ENCODE results near the gene CLDN4. TPM values are rescaled to one million over a fixed set of nuclear protein-coding genes. Genes with fewer than 3 reads are reported as not detected.
A peak's percentile ranks its signal among the peaks of the same experiment; 100 is the strongest.

The CLDN4 gene
- total and polyA plus RNA-seq, 9 of the 15 experiments (the other 6 are each of a cell fraction or from before 2014, with no cell fraction given) = 0.05 to 0.60 (median 0.06) TPM; not detected in 3

DNA sequence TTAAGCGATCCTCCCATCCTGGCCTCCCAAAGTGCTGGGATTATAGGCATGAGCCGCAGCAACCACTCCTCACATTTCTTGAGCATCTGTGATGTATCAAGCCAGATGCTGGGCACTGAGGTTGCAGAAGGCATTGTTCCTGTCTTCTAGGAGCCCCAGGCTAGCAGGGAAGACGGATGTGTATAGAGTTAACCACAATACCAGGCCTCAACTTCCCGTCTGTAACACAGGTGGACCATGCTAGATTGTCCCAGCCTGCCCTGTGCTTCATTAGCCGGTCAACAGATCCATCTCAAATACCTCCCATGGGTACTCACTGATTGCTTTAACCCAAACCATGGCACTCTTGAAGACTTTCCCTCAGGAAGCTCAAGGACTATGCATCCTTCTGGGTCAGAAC lies 1.8 kb upstream of the CLDN4 start:
- intact Hi-C loops (cut with micrococcal nuclease) (no loop called here), in situ Hi-C loops (cut with MboI) (no loop called here)
- DNase-seq (ENCODE audit: extremely low read depth in 1 of 4, low spot score in 3 of 4) = no peak
- Histone ChIP-seq H3K9me3 (replicated peaks; ENCODE audit: control insufficient read depth, insufficient read depth, low read depth, low read length) (no peaks in the 10 kb centered on the region), H3K27ac (ENCODE audit: extremely low read depth, low read depth, low read length) (no peak overlapping the region), H2AFZ (ENCODE audit: low read depth, low read length) (no peak overlapping the region), H3K79me2 (ENCODE audit: control insufficient read depth, insufficient read depth, low read length) (no peaks in the 10 kb centered on the region), H3K4me1 (replicated peaks in 1 of 2; ENCODE audit: control insufficient read depth in 2 of 2, insufficient read depth in 2 of 2, low read length in 2 of 2) (peaks cover 23 to 48% of the 10 kb centered on the region in 2 experiments), H3K9ac (ENCODE audit: insufficient read depth in 1 of 2, low read depth in 2 of 2, low read length in 2 of 2) (no peak overlapping the region), H3K36me3 (ENCODE audit: control insufficient read depth, insufficient read depth, low read length) (no peaks in the 10 kb centered on the region), H3K27me3 (ENCODE audit: control insufficient read depth in 2 of 2, insufficient read depth in 2 of 2, low read length in 2 of 2) (no peaks in the 10 kb centered on the region), H3K4me3 (no peak overlapping the region), H4K20me1 (replicated peaks; ENCODE audit: control insufficient read depth, insufficient read depth, low read length) (no peaks in the 10 kb centered on the region), H3K9me1 (ENCODE audit: control insufficient read depth, insufficient read depth, low read length) (no peaks in the 10 kb centered on the region), H3K4me2 (ENCODE audit: insufficient read depth, low read length) (no peak overlapping the region)
- CTCF ChIA-PET (ENCODE audit: low intra/inter-chr PET ratio) = no interaction called here
- no peak for ATAC-seq
- WGBS (ENCODE audit: insufficient coverage, low coverage, missing lambda C conversion rate) = 70% methylated on average over 5 of the region's 5 CpGs
- no peak for FAIRE-seq
- no TSS peak for BruUV-seq (replicated peaks)
- POLR2A ChIA-PET = interaction anchor here (0.7 to 1.2 kb wide), 3 partner anchors 12 to 28 kb away, joined by 3 to 5 read pairs (median 4); no protein-coding TSS in a partner anchor
- TF ChIP-seq, protein P1, sequence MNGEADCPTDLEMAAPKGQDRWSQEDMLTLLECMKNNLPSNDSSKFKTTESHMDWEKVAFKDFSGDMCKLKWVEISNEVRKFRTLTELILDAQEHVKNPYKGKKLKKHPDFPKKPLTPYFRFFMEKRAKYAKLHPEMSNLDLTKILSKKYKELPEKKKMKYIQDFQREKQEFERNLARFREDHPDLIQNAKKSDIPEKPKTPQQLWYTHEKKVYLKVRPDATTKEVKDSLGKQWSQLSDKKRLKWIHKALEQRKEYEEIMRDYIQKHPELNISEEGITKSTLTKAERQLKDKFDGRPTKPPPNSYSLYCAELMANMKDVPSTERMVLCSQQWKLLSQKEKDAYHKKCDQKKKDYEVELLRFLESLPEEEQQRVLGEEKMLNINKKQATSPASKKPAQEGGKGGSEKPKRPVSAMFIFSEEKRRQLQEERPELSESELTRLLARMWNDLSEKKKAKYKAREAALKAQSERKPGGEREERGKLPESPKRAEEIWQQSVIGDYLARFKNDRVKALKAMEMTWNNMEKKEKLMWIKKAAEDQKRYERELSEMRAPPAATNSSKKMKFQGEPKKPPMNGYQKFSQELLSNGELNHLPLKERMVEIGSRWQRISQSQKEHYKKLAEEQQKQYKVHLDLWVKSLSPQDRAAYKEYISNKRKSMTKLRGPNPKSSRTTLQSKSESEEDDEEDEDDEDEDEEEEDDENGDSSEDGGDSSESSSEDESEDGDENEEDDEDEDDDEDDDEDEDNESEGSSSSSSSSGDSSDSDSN (IDR thresholded peaks at IDR 0.05; ENCODE audit: borderline replicate concordance in 1 of 2, low read depth in 2 of 2, low read length in 2 of 2) = no peak
- TF ChIP-seq CBFA2T3 (IDR thresholded peaks at IDR 0.05) (no peak), ZNF583 (CRISPR knock-in tag; IDR thresholded peaks at IDR 0.05) (0 out of 2 replicates have a peak, but pooled peaks have one; percentile 22), NR4A1 (CRISPR knock-in tag; IDR thresholded peaks at IDR 0.05) (0 out of 2 replicates have a peak, but pooled peaks have one; percentile 15), NR4A1 (tag; IDR thresholded peaks at IDR 0.05) (no peak)
- TF ChIP-seq, protein P2, sequence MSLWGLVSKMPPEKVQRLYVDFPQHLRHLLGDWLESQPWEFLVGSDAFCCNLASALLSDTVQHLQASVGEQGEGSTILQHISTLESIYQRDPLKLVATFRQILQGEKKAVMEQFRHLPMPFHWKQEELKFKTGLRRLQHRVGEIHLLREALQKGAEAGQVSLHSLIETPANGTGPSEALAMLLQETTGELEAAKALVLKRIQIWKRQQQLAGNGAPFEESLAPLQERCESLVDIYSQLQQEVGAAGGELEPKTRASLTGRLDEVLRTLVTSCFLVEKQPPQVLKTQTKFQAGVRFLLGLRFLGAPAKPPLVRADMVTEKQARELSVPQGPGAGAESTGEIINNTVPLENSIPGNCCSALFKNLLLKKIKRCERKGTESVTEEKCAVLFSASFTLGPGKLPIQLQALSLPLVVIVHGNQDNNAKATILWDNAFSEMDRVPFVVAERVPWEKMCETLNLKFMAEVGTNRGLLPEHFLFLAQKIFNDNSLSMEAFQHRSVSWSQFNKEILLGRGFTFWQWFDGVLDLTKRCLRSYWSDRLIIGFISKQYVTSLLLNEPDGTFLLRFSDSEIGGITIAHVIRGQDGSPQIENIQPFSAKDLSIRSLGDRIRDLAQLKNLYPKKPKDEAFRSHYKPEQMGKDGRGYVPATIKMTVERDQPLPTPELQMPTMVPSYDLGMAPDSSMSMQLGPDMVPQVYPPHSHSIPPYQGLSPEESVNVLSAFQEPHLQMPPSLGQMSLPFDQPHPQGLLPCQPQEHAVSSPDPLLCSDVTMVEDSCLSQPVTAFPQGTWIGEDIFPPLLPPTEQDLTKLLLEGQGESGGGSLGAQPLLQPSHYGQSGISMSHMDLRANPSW (CRISPR knock-in tag; IDR thresholded peaks at IDR 0.05) = no peak

Measured in K562 (cell line).